Uterus (tissue), 4 donors: ENCODE results near the gene USP43. TPM values are rescaled to one million over a fixed set of nuclear protein-coding genes. Genes with fewer than 3 reads are reported as not detected.
"Not testable (repeated sequence)": the region's sequence is repeated elsewhere in the genome, so short reads cannot be mapped to it uniquely, and the experiment has no call there.

Source experiments
- DNase-seq, 2 donors: peaks; one replicate each; pipeline ENCODE4 v3.0.0-alpha.2; 2019 to 2020
- H3K27ac ChIP-seq, 2 donors: fragments of 200-600 bp; sonication (generic); 1 replicate in 1 of 2; 2 replicates in 1 of 2; pipeline ENCODE4 v1.5.1; 2016 to 2018
- H3K27me3 ChIP-seq, 2 donors: fragments of 200-600 bp; sonication (generic); one replicate each; pipeline ENCODE4 v1.5.1; 2018 to 2019; ENCODE audit warnings: control low read depth in 1 of 2
- H3K36me3 ChIP-seq, 2 donors: fragments of 200-600 bp; sonication (generic); one replicate each; pipeline ENCODE4 v1.5.1; 2019; ENCODE audit warnings: control low read depth in 1 of 2
- H3K4me1 ChIP-seq, 2 donors: fragments of 200-600 bp; sonication (generic); one replicate each; pipeline ENCODE4 v1.5.1; 2018 to 2019; ENCODE audit warnings: control low read depth in 1 of 2
- H3K4me3 ChIP-seq, 2 donors: fragments of 200-600 bp; sonication (generic); 1 replicate in 1 of 2; 2 replicates in 1 of 2; pipeline ENCODE4 v1.5.1; 2018 to 2019; ENCODE audit warnings: mild to moderate bottlenecking in 1 of 2
- H3K9me3 ChIP-seq, 2 donors: fragments of 200-600 bp; sonication (generic); one replicate each; pipeline ENCODE4 v1.5.1; 2019; ENCODE audit warnings: control low read depth in 1 of 2
- POLR2A ChIP-seq, 2 donors: fragments of 450-650 bp; IDR thresholded peaks; one replicate each; pipeline ENCODE4 v1.6.1; 2016; ENCODE audit warnings: antibody characterized with exemption in 2 of 2, mild to moderate bottlenecking in 1 of 2, moderate library complexity in 1 of 2
- intact Hi-C: fragments of 100-400 bp; cut with DNase I; formaldehyde crosslinking; loops from one replicate; pipeline ENCODE4 v1.15.1; 2023; ENCODE audit warnings: low total_unique reads
- total RNA-seq, 4 donors: library from RNA; depleted of rRNA in 3 of 4; stranded (reverse); fragments of >200 nt in 3 of 4; gene quantifications; one replicate each; pipeline versions ENCODE4 v1.1.0 to v1.2.4, GENCODE V29; 2014 to 2023
- TF ChIP-seq, protein P1 (sequence below), 4 experiments: fragments of 200-600 bp in 2 of 4; fragments of 450-650 bp in 2 of 4; sonication (generic) in 2 of 4; IDR thresholded peaks; one replicate each; pipeline ENCODE4 v1.5.1; 2016 to 2019; ENCODE audit warnings: antibody characterized with exemption in 4 of 4, mild to moderate bottlenecking in 2 of 4, moderate library complexity in 1 of 4
- donor health status: DM: yes; HTN: yes; CAD: no.

Gene USP43
- total RNA-seq, 4 donors from 2014 or later, result 0.40 to 2.1 TPM; not detected in 2

DNA sequence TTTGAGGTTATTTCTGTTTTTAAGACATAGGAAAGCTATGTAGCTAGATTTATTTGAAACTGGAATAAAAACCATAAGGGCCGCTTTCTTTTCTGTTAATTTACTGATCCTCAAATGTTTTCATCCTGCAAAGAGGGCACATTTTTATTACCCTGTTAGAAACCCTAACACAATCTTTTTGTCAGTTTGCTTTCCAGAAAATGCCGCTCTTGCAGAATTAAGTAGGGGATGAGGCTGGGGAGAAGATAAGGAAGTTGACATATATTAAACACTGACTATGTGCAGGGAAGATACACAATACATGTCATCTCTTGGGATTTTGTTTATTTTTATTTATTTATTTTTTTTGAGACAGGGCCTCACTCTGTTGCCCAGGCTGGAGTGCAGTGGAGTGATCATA is 15.7 kb downstream of the USP43 start:
- no peak overlapping the region for H3K27ac ChIP-seq
- H3K27me3 ChIP-seq, result no peaks in the 10 kb centered on the region
- no peaks in the 10 kb centered on the region for H3K4me1 ChIP-seq
- no peaks in the 10 kb centered on the region for H3K36me3 ChIP-seq
- DNase-seq, result no peak
- H3K9me3 ChIP-seq, result no peaks in the 10 kb centered on the region
- intact Hi-C loops, result no loop called here
- TF ChIP-seq, protein P1, sequence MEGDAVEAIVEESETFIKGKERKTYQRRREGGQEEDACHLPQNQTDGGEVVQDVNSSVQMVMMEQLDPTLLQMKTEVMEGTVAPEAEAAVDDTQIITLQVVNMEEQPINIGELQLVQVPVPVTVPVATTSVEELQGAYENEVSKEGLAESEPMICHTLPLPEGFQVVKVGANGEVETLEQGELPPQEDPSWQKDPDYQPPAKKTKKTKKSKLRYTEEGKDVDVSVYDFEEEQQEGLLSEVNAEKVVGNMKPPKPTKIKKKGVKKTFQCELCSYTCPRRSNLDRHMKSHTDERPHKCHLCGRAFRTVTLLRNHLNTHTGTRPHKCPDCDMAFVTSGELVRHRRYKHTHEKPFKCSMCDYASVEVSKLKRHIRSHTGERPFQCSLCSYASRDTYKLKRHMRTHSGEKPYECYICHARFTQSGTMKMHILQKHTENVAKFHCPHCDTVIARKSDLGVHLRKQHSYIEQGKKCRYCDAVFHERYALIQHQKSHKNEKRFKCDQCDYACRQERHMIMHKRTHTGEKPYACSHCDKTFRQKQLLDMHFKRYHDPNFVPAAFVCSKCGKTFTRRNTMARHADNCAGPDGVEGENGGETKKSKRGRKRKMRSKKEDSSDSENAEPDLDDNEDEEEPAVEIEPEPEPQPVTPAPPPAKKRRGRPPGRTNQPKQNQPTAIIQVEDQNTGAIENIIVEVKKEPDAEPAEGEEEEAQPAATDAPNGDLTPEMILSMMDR (IDR thresholded peaks at IDR 0.05), result no peak
- no peak for TF ChIP-seq POLR2A (IDR thresholded peaks at IDR 0.05)
- no peak overlapping the region for H3K4me3 ChIP-seq

DNA sequence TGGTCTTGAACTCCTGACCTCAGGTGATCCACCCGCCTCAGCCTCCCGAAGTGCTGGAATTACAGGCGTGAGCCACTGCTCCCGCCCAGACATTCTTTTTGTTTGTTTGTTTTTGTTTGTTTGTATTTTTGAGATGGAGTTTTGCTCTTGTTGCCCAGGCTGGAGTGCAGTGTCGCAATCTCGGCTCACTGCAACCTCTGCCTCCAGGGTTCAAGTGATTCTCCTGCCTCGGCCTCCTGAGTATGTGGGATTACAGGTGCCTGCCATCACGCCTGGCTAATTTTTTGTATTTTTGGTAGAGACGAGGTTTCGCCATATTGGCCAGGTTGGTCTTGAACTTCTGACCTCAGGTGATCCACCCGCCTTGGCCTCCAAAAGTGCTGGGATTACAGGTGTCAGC is 18.2 kb downstream of the USP43 start:
- intact Hi-C loops, result not testable (repeated sequence)

DNA sequence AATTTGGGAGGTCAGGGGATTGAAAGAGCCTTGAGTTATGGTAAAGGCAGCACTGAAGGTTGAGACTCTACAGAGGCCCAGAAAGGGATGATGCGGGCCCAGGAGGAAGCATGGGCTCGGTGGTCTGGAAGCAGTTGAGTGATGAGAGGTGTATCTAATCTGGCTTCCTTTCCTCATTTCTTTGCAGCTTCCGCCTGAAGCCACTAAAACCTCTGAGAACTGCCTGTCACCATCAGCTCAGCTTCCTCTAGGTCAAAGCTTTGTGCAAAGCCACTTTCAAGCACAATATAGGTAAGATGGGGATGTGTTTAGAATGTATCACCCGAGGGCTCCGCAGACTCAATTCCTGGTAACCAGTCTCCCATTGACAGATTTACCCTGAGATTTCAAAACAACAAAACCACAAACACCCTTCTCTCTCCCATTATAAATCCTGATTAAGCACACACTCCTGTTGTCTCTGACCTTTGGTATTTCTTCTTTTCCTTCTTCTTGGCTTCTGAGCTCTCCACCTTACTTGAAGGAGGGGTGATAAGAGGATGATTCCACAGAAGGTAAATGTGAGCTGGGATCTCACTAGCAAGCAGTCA is 21.2 kb downstream of the USP43 start:
- Histone ChIP-seq H3K36me3 (no peaks in the 10 kb centered on the region), H3K9me3 (no peaks in the 10 kb centered on the region), H3K27ac (no peak overlapping the region), H3K27me3 (no peaks in the 10 kb centered on the region), H3K4me3 (no peak overlapping the region), H3K4me1 (no peaks in the 10 kb centered on the region)
- no peak for DNase-seq
- no peak for TF ChIP-seq POLR2A (IDR thresholded peaks at IDR 0.05)
- TF ChIP-seq, protein P1 (IDR thresholded peaks at IDR 0.05), result no peak
- intact Hi-C loops, result no loop called here

More for the DNA sequence above, 18.2 kb downstream of the USP43 start:
- not testable (repeated sequence) for H3K27me3 ChIP-seq, H3K36me3 ChIP-seq, H3K9me3 ChIP-seq, DNase-seq, H3K27ac ChIP-seq, H3K4me3 ChIP-seq, H3K4me1 ChIP-seq

DNA sequence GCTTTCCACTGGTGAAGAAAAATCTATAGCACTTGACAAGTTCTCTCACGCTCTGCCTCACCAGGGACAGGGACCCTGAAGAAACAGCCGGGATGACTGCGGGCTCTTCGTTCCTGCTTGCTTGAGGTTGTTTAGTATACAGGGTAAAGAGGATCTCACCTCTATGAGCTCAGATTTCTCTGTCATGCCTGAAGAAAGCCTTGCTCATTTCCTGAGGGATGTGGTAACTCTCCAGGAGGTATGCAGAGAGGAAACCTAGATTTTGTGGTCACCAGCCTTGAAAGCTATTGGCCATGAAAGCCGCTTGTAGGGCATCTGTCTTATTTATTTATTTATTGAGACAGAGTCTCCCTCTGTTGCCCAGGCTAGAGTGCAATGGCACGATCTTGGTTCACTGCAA is 23.2 kb downstream of the USP43 start:
- no peaks in the 10 kb centered on the region for H3K9me3 ChIP-seq
- no peak overlapping the region for H3K4me3 ChIP-seq
- H3K4me1 ChIP-seq, result no peaks in the 10 kb centered on the region
- no peak overlapping the region for H3K27ac ChIP-seq
- TF ChIP-seq, protein P1 (IDR thresholded peaks at IDR 0.05), result no peak
- no peak for TF ChIP-seq POLR2A (IDR thresholded peaks at IDR 0.05)
- H3K27me3 ChIP-seq, result no peaks in the 10 kb centered on the region
- no peak for DNase-seq
- intact Hi-C loops, result no loop called here
- H3K36me3 ChIP-seq, result no peaks in the 10 kb centered on the region

DNA sequence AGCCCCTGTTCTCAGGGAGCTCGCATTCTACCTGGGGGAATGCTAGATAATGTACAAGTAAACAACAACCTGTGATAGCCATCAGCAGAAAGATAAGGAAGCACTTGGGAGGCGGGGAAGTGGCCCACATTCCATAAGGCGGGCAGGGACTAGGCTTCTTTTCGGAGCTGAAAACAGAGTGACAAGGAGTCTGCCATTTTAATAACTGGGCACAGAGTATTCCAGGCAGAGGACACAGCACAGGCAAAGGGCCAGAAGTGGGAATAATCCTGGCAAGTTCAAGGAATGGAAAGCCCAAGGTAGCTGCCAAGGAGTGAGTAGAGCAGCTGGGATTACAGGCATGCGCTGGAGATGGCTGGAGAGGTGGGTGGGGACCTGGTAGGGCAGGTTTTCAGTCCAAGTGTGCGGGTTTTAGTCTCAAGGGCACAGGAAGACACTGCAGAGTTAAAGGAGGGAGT is 24.3 kb downstream of the USP43 start:
- Histone ChIP-seq H3K27me3 (no peaks in the 10 kb centered on the region), H3K4me3 (no peak overlapping the region), H3K4me1 (no peaks in the 10 kb centered on the region), H3K9me3 (no peaks in the 10 kb centered on the region), H3K36me3 (no peaks in the 10 kb centered on the region), H3K27ac (no peak overlapping the region)
- TF ChIP-seq POLR2A (IDR thresholded peaks at IDR 0.05), result no peak
- TF ChIP-seq, protein P1 (IDR thresholded peaks at IDR 0.05), result no peak
- intact Hi-C loops, result no loop called here
- DNase-seq, result no peak

DNA sequence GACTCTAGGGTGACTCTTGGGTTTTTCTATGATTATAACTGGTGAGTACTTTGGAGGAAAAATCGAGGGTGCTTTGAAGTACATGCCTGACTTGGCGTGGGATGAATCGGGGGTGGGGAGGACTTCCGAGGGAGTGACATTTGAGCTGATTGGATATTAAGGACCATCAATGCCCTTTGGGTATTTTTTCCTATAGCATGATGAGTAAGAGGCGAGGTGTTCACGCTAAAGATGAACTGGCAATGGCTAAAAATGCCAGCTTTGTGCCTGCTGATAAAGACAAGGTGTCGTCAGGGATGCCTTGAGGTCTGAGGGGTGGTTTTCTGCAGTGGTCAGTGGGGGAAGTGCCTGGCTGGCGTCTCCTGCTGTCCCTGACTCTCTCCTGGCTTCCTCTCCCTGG is 25.3 kb downstream of the USP43 start:
- no peaks in the 10 kb centered on the region for H3K9me3 ChIP-seq

More for the DNA sequence above, 25.3 kb downstream of the USP43 start:
- TF ChIP-seq POLR2A (IDR thresholded peaks at IDR 0.05), result no peak
- TF ChIP-seq, protein P1 (IDR thresholded peaks at IDR 0.05), result no peak
- intact Hi-C loops, result no loop called here
- Histone ChIP-seq H3K36me3 (no peaks in the 10 kb centered on the region), H3K4me1 (no peaks in the 10 kb centered on the region), H3K27ac (no peak overlapping the region), H3K4me3 (no peak overlapping the region), H3K27me3 (no peaks in the 10 kb centered on the region)
- no peak for DNase-seq
